HL-60 (cell line): ENCODE data around the gene SPON2.

ENCODE experiments used
- POLR2AphosphoS5 ChIP-seq: IDR thresholded peaks from 2 replicates; pipeline ENCODE4 v1.6.1; 2012; ENCODE audit warnings: low read depth
- TF ChIP-seq, protein P1 (sequence below): IDR thresholded peaks from one replicate; pipeline ENCODE4 v1.5.1; 2011; ENCODE audit warnings: low read length, control low read depth, inconsistent platforms; ENCODE audit not compliant: insufficient read depth

DNA sequence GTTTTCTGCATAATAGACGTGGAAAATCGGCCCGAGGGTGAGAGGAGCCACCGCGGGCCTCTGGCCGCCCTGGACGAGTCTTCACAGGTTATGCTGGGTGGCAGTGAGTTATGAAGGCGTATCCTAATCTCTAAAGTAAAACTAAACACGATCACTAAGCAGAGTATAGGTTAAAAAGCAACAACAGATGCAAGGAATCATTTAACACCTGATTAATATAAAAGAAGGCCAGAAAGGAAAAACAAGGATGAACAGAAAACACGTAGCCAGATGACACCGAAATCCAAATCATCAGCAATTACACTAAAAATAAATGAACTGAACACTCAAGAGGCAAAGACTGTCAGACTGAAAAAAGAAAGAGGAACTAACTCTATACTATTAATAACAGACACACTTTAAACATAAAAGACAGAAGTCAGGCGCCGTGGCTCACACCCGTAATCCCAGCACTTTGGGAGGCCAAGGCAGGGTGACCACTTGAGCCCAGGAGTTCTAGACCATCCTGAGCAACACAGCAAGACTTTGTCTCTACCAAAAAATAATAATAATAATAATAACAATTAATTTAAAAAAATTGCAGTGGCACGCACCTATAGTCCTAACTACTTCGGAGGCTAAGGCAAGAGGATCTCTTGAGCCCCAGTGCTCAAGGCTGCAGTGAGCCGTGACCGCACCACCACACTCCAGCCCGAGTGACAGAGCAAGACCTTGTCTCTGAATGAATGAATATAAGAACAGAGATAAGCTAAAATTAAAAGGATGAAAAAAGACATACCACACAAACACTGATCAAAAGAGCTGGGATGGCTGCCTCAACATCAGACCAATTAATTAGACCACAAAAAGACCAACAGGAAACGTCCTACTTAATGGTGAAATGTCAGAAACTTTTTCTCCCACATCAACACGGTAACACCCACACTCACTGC lies 46.5 kb upstream of the SPON2 start:
- TF ChIP-seq, protein P1, sequence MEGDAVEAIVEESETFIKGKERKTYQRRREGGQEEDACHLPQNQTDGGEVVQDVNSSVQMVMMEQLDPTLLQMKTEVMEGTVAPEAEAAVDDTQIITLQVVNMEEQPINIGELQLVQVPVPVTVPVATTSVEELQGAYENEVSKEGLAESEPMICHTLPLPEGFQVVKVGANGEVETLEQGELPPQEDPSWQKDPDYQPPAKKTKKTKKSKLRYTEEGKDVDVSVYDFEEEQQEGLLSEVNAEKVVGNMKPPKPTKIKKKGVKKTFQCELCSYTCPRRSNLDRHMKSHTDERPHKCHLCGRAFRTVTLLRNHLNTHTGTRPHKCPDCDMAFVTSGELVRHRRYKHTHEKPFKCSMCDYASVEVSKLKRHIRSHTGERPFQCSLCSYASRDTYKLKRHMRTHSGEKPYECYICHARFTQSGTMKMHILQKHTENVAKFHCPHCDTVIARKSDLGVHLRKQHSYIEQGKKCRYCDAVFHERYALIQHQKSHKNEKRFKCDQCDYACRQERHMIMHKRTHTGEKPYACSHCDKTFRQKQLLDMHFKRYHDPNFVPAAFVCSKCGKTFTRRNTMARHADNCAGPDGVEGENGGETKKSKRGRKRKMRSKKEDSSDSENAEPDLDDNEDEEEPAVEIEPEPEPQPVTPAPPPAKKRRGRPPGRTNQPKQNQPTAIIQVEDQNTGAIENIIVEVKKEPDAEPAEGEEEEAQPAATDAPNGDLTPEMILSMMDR: no peak
- no peak for TF ChIP-seq POLR2AphosphoS5
